Transverse colon (tissue), 4 donors: ENCODE data around the gene ALOXE3. TPM values are rescaled to one million over a fixed set of nuclear protein-coding genes. Genes with fewer than 3 reads are reported as not detected.

Source experiments
- DNase-seq: peaks from one replicate; pipeline ENCODE4 v3.0.0-alpha.2; 2019
- H3K27ac ChIP-seq, 4 donors: fragments of 200-600 bp; sonication (generic); 2 replicates each; pipeline ENCODE4 v1.5.1; 2016 to 2018; ENCODE audit warnings: inconsistent platforms in 4 of 4
- H3K27me3 ChIP-seq: fragments of 200-600 bp; sonication (generic); 2 replicates; pipeline ENCODE4 v1.5.1; 2017; ENCODE audit warnings: inconsistent platforms
- H3K36me3 ChIP-seq, 4 donors: fragments of 200-600 bp; sonication (generic); 2 replicates each; pipeline ENCODE4 v1.5.1; 2017 to 2019; ENCODE audit warnings: inconsistent platforms in 4 of 4
- H3K4me1 ChIP-seq, 4 donors: fragments of 200-600 bp; sonication (generic); 2 replicates each; pipeline ENCODE4 v1.5.1; 2017 to 2020; ENCODE audit warnings: inconsistent platforms in 4 of 4
- H3K4me3 ChIP-seq, 4 donors: fragments of 200-600 bp; sonication (generic); 1 replicate in 1 of 4; 2 replicates in 3 of 4; pipeline versions ENCODE4 v1.5.1 to v1.6.1; 2017 to 2019; ENCODE audit warnings: inconsistent platforms in 4 of 4
- H3K9me3 ChIP-seq, 2 donors: fragments of 200-600 bp; sonication (generic); 2 replicates each; pipeline ENCODE4 v1.5.1; 2017 to 2019; ENCODE audit warnings: inconsistent platforms in 2 of 2
- EP300 ChIP-seq: sonication (generic); formaldehyde crosslinking; IDR thresholded peaks from one replicate; pipeline ENCODE4 v1.6.1; 2017; ENCODE audit warnings: antibody characterized with exemption, low read depth
- POLR2A ChIP-seq: fragments of 450-650 bp; IDR thresholded peaks from one replicate; pipeline ENCODE4 v1.6.1; 2016; ENCODE audit warnings: antibody characterized with exemption, mild to moderate bottlenecking, moderate library complexity
- POLR2AphosphoS5 ChIP-seq, 3 donors: sonication (generic); formaldehyde crosslinking; IDR thresholded peaks; one replicate each; pipeline ENCODE4 v1.6.1; 2016; ENCODE audit warnings: antibody characterized with exemption in 3 of 3
- WGBS, 2 donors: methylation state at CpG; one replicate each; pipeline ENCODE4 v1.1.5; 2018; ENCODE audit warnings: low coverage in 1 of 2; 5-methylcytosine and 5-hydroxymethylcytosine counted together
- in situ Hi-C, 4 donors: fragments of 200-750 bp; cut with MboI; loops; one replicate each; pipeline versions ENCODE4 v1.15.0 to v1.15.1; 2017; ENCODE audit warnings: low sequenced_read_pairs in 3 of 4, low pct_ligation_motif_present in 1 of 4, low pct_unique_long_range_greater_than_20kb in 1 of 4
- intact Hi-C: fragments of 100-400 bp; cut with DNase I; formaldehyde crosslinking; loops from one replicate; pipeline ENCODE4 v1.15.1; 2023; ENCODE audit warnings: low total_unique reads
- total RNA-seq, 4 donors: library from RNA; depleted of rRNA; stranded (reverse); fragments of >200 nt; gene quantifications; one replicate each; pipeline ENCODE4 v1.1.0, GENCODE V29; 2016
- TF ChIP-seq, protein P1 (sequence below), 5 experiments: fragments of 200-600 bp in 3 of 5; fragments of 450-650 bp in 2 of 5; sonication (generic) in 3 of 5; IDR thresholded peaks; 1 replicate in 2 of 5; 2 replicates in 3 of 5; pipeline ENCODE4 v1.5.1; 2016 to 2017; ENCODE audit warnings: antibody characterized with exemption in 5 of 5, inconsistent platforms in 3 of 5, mild to moderate bottlenecking in 2 of 5, moderate library complexity in 1 of 5

Gene ALOXE3
- total RNA-seq, 4 donors from 2014 or later, result 0.79 TPM; not detected in 3

DNA sequence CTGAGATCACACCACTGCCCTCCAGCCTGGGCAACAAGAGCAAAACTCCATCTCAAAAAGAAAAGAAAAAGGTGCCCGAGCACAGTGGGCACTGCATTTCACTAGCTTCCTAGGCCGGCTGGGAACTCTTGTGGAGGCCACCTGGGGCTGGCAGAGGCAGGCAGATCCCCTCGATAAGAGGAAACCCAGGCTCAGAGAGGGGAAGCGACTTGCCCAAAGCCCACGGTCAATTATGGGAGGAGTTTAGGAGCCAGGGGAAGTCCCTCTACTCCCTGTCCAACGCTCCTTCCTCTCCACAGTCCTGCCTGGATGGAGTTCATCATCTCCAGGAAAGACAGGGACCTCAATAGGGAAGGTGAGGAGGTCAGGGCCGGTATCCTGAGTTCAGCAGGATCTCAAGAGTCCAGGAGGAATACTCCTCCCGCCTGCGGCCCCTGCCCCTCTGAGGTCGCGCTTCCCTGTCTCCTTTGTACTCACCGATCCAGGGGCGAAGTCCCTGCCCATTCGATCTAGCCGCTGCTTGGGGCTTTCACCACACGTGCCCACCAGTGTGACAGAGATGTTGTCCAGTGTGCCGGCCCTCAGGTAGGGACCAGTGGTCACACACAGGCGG, 841 bp downstream of the ALOXE3 start:
- Histone ChIP-seq H3K4me1 (peaks cover 23 to 53% (median 38%) of the 10 kb centered on the region in 4 donors), H3K4me3 (peak overlapping the region in 2 of 4 donors; percentile 46 to 56), H3K36me3 (no peaks in the 10 kb centered on the region), H3K27ac (no peak overlapping the region), H3K27me3 (peaks cover 77% of the 10 kb centered on the region), H3K9me3 (no peaks in the 10 kb centered on the region)
- 2% methylated on average over 18 of the region's 18 CpGs; no CpG with 5 or more reads in 1 of the 2 donors for WGBS, 2 donors
- TF ChIP-seq, protein P1, sequence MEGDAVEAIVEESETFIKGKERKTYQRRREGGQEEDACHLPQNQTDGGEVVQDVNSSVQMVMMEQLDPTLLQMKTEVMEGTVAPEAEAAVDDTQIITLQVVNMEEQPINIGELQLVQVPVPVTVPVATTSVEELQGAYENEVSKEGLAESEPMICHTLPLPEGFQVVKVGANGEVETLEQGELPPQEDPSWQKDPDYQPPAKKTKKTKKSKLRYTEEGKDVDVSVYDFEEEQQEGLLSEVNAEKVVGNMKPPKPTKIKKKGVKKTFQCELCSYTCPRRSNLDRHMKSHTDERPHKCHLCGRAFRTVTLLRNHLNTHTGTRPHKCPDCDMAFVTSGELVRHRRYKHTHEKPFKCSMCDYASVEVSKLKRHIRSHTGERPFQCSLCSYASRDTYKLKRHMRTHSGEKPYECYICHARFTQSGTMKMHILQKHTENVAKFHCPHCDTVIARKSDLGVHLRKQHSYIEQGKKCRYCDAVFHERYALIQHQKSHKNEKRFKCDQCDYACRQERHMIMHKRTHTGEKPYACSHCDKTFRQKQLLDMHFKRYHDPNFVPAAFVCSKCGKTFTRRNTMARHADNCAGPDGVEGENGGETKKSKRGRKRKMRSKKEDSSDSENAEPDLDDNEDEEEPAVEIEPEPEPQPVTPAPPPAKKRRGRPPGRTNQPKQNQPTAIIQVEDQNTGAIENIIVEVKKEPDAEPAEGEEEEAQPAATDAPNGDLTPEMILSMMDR (IDR thresholded peaks at IDR 0.05), result no peak
- TF ChIP-seq POLR2AphosphoS5 (IDR thresholded peaks at IDR 0.05), result no peak
- no peak for TF ChIP-seq EP300
- no peak for TF ChIP-seq POLR2A
- intact Hi-C loops, result no loop called here
- DNase-seq, result no peak
- in situ Hi-C loops, result loop anchor here in 1 of 4 donors (10.0 kb wide), 1 partner anchor 53 kb away; no protein-coding TSS in a partner anchor

DNA sequence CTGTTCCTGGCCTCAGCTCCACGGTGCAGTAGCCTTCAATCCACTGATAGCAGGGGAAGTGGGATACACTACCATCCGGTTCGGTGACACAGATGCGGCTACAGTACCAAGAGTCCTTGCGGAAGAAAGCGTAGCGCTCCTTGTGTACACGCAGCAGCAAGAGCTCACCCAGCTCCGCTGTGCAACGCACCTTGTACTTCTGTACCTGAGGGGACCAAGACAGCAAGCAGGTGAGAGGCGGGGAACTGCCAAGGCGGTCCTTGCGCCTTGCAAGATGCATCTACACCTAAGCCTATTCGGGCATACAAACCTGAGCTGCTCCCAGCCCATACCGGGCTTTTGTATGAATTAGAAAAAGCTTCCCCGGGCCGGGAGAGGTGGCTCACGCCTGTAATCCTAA, 1.5 kb downstream of the ALOXE3 start:
- Histone ChIP-seq H3K27me3 (peaks cover 77% of the 10 kb centered on the region), H3K4me1 (peaks cover 23 to 46% (median 31%) of the 10 kb centered on the region in 4 donors), H3K4me3 (no peak overlapping the region), H3K9me3 (no peaks in the 10 kb centered on the region), H3K36me3 (no peaks in the 10 kb centered on the region), H3K27ac (no peak overlapping the region)
- DNase-seq, result no peak
- intact Hi-C loops (no loop called here), in situ Hi-C loops (loop anchor here in 1 of 4 donors (10.0 kb wide), 1 partner anchor 52 kb away; no protein-coding TSS in a partner anchor)
- no peak for TF ChIP-seq POLR2AphosphoS5 (IDR thresholded peaks at IDR 0.05)
- no peak for TF ChIP-seq EP300
- WGBS, 2 donors, result 19 to 37% methylated on average over 6 to 18 of the region's 18 CpGs

DNA sequence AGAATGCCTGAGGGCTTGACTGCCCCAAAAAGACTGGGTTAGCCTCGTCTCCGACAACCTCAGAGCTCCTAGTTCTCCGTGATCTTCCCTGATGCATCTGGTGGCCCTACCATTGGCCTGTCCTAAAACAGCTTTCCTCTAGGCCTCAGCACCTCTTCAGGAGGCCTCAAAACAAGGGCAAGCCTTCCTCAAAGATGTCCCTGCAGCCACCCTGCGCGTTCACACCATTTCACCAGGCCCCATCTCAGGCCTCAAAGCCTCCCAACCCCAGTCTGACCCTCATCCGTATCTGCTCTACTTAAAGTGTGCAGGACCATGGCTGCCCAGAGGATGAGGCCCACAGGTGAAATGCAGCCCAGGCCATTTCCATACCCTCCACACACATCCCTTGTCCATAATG, 7.4 kb downstream of the ALOXE3 start:
- Histone ChIP-seq H3K36me3 (no peaks in the 10 kb centered on the region), H3K9me3 (no peaks in the 10 kb centered on the region), H3K4me3 (no peak overlapping the region), H3K27me3 (peaks cover 80% of the 10 kb centered on the region), H3K27ac (no peak overlapping the region), H3K4me1 (peaks cover 4 to 10% (median 7%) of the 10 kb centered on the region in 4 donors)
- in situ Hi-C loops, result loop anchor here in 1 of 4 donors (10.0 kb wide), 1 partner anchor 46 kb away; no protein-coding TSS in a partner anchor
- 93% methylated on average over 6 of the region's 6 CpGs; no CpG with 5 or more reads in 1 of the 2 donors for WGBS, 2 donors
- intact Hi-C loops, result no loop called here
- DNase-seq, result no peak
- TF ChIP-seq EP300 (no peak), POLR2AphosphoS5 (IDR thresholded peaks at IDR 0.05) (no peak), POLR2A (no peak)
- TF ChIP-seq, protein P1 (IDR thresholded peaks at IDR 0.05), result no peak

DNA sequence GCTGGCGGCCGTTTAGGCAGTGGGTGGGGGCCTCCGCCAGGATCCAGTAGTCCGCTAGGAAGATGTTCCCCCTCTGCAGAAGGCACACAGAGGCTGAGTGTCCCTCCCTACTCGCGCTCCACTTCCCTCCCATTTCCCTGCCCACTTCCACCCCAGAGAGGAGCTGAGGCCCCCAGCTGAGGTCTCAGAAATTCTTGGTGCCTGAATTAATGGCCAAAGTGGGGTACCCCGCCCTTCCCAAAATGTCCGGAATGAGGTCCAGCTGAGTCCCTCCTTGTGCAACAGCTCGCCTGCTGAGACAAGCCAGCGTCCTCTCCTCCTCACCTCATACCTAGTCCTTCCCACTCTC, 7.9 kb downstream of the ALOXE3 start:
- intact Hi-C loops (no loop called here), in situ Hi-C loops (loop anchor here in 1 of 4 donors (10.0 kb wide), 1 partner anchor 46 kb away; no protein-coding TSS in a partner anchor)
- Histone ChIP-seq H3K27ac (no peak overlapping the region), H3K9me3 (no peaks in the 10 kb centered on the region), H3K4me1 (peaks cover 4 to 10% (median 7%) of the 10 kb centered on the region in 4 donors), H3K4me3 (peak overlapping the region in 1 of 4 donors; percentile 42), H3K36me3 (no peaks in the 10 kb centered on the region), H3K27me3 (peaks cover 75% of the 10 kb centered on the region)
- no peak for DNase-seq
- 15 to 50% methylated on average over 2 to 10 of the region's 10 CpGs for WGBS, 2 donors
- TF ChIP-seq POLR2AphosphoS5 (IDR thresholded peaks at IDR 0.05) (no peak), POLR2A (no peak), EP300 (no peak)
- TF ChIP-seq, protein P1 (IDR thresholded peaks at IDR 0.05), result peak in 1 of 5 experiments; percentile 7
